Stimulated activated CD8-positive, alpha-beta memory T cell treated with anti-CD3 and anti-CD28 coated beads, Interleukin-12 subunit alpha, Interleukin-12 subunit beta, amount 100 ng/mL, for 24 hours (primary cell): ENCODE measurements around the gene MOV10L1.
"Not testable (repeated sequence)": the region's sequence is repeated elsewhere in the genome, so short reads cannot be mapped to it uniquely, and the experiment has no call there.

Source experiments
- DNase-seq: peaks from one replicate; pipeline ENCODE4 v3.0.0-alpha.2; 2020; ENCODE audit errors: extremely low read depth

The MOV10L1 gene

GRCh38 chr22:50138988-50139387 is 49.2 kb downstream of the MOV10L1 start:
- DNase-seq: no peak

GRCh38 chr22:50139843-50140415 is 50.1 kb downstream of the MOV10L1 start:
- no peak for DNase-seq

- DNase-seq: no peak
Measured at GRCh38 chr22:50140615-50141014, 50.8 kb downstream of the MOV10L1 start.

GRCh38 chr22:50141462-50141861 is 51.7 kb downstream of the MOV10L1 start:
- DNase-seq: no peak

- DNase-seq: no peak
Measured at GRCh38 chr22:50141891-50142363, 52.1 kb downstream of the MOV10L1 start.

GRCh38 chr22:50143096-50143495 is 53.3 kb downstream of the MOV10L1 start:
- no peak for DNase-seq

- no peak for DNase-seq
Measured at GRCh38 chr22:50144005-50144614, 54.3 kb downstream of the MOV10L1 start.

- DNase-seq: no peak
Measured at GRCh38 chr22:50145721-50146438, 56.1 kb downstream of the MOV10L1 start.

- DNase-seq: no peak
Measured at GRCh38 chr22:50146439-50147238, 56.8 kb downstream of the MOV10L1 start.

- DNase-seq: not testable (repeated sequence)
Measured at GRCh38 chr22:50147258-50148165, 57.7 kb downstream of the MOV10L1 start.

GRCh38 chr22:50148166-50148500 is 58.3 kb downstream of the MOV10L1 start:
- no peak for DNase-seq

GRCh38 chr22:50148991-50149721 is 59.4 kb downstream of the MOV10L1 start:
- peak; percentile 31 for DNase-seq

- DNase-seq: no peak
Measured at GRCh38 chr22:50150161-50151129, 60.6 kb downstream of the MOV10L1 start.

- no peak for DNase-seq
Measured at GRCh38 chr22:50151571-50152537, 62.0 kb downstream of the MOV10L1 start.

- DNase-seq: no peak
Measured at GRCh38 chr22:50153056-50153755, 63.4 kb downstream of the MOV10L1 start.

GRCh38 chr22:50153756-50154140 is 63.9 kb downstream of the MOV10L1 start:
- no peak for DNase-seq

- no peak for DNase-seq
Measured at GRCh38 chr22:50157709-50158375, 68.0 kb downstream of the MOV10L1 start.
